ENCODE data around the gene DCAF7.

DNA sequence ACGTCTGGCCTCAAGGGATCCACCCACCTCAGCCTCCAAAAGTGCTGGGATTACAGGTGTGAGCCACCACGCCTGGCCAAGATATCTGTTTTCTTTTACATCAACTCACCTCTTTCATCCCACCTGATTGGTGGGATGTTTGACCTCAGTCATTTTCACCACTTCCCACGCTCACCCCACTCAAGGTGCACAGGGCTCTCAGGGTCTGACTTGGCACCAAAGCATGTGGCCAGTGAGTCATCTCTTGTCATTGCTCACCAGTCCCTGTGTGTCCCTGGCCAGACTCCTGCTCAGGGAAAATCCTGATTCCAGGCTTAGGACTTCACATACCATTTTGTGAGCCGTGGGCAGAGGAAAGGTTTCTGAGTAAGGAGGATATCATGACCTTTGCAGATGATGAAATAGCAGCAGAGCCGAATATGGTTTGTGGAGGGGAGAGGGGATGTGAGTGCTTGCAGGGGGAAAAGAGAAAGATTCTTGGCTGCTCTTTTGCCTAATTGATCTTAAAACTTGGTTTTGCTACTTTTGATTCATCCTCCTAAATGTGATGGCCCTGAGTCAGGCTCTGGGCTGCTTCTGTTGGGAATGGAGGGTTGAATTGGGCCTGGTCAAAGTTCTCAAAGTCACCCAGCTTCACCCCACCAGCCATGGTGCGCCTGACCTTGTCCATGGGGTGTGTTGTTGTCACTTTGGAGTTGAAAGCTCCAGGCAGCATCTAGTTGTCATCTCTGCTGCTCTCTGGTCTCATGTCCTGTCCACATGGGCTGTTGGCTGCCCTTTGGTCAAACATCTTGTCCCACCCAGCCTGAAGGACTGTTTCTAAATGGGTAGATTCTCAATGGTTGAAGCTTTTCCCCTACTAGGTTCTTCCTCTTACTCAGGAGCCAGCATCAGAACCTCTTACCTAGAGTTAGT is 33.1 kb upstream of the DCAF7 start:
- TF ChIP-seq, protein P1, sequence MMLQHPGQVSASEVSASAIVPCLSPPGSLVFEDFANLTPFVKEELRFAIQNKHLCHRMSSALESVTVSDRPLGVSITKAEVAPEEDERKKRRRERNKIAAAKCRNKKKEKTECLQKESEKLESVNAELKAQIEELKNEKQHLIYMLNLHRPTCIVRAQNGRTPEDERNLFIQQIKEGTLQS (CRISPR knock-in tag; conservative IDR thresholded peaks at IDR 0.05), result no peak
- TF ChIP-seq GTF2I (CRISPR knock-in tag; conservative IDR thresholded peaks at IDR 0.05), result no peak

All from WTC11 (cell line).